Testis (tissue), 2 donors: Measurements from ENCODE around the gene NPAS2.

Experiments used
- POLR2A ChIP-seq: fragments of 450-650 bp; IDR thresholded peaks from one replicate; pipeline ENCODE4 v1.6.1; 2017; ENCODE audit warnings: antibody characterized with exemption, mild to moderate bottlenecking, moderate library complexity
- TF ChIP-seq, protein P1 (sequence below), 3 experiments: fragments of 450-650 bp in 2 of 3; fragments of 200-600 bp in 1 of 3; sonication (generic) in 1 of 3; IDR thresholded peaks; one replicate each; pipeline ENCODE4 v1.5.1; 2016 to 2019; ENCODE audit warnings: antibody characterized with exemption in 3 of 3, mild to moderate bottlenecking in 2 of 3, moderate library complexity in 1 of 3

DNA sequence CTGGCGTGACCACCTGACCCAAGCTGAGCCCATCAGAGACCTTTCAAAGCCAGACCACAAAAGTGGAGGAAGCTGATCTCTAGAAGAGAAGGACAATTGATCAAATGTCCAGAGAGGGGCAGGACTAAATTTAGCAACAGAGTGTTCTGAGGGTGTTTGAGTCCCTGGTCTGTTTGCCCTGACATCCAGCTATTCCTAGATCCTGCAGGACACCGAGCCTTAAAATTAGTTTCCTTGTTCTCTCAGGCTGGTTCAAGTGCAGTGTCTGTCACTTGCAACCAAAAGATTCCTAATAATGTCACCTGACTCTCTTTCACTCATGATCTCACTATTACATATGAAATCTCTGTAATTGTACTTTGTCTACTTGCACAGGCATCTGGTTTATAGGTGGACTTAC, 33.0 kb upstream of the NPAS2 start:
- TF ChIP-seq, protein P1, sequence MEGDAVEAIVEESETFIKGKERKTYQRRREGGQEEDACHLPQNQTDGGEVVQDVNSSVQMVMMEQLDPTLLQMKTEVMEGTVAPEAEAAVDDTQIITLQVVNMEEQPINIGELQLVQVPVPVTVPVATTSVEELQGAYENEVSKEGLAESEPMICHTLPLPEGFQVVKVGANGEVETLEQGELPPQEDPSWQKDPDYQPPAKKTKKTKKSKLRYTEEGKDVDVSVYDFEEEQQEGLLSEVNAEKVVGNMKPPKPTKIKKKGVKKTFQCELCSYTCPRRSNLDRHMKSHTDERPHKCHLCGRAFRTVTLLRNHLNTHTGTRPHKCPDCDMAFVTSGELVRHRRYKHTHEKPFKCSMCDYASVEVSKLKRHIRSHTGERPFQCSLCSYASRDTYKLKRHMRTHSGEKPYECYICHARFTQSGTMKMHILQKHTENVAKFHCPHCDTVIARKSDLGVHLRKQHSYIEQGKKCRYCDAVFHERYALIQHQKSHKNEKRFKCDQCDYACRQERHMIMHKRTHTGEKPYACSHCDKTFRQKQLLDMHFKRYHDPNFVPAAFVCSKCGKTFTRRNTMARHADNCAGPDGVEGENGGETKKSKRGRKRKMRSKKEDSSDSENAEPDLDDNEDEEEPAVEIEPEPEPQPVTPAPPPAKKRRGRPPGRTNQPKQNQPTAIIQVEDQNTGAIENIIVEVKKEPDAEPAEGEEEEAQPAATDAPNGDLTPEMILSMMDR (IDR thresholded peaks at IDR 0.05): no peak
- no peak for TF ChIP-seq POLR2A
